SH-SY5Y (cell line): ENCODE data around the gene TECTA.

Source experiments
- GATA2 ChIP-seq: IDR thresholded peaks from 2 replicates; pipeline ENCODE4 v1.6.1; 2011; ENCODE audit warnings: mild to moderate bottlenecking, low read depth, low read length
- GATA3 ChIP-seq: IDR thresholded peaks from 2 replicates; pipeline ENCODE4 v1.6.1; 2011; ENCODE audit warnings: low read depth, mild to moderate bottlenecking, low read length, moderate library complexity

The TECTA gene

DNA sequence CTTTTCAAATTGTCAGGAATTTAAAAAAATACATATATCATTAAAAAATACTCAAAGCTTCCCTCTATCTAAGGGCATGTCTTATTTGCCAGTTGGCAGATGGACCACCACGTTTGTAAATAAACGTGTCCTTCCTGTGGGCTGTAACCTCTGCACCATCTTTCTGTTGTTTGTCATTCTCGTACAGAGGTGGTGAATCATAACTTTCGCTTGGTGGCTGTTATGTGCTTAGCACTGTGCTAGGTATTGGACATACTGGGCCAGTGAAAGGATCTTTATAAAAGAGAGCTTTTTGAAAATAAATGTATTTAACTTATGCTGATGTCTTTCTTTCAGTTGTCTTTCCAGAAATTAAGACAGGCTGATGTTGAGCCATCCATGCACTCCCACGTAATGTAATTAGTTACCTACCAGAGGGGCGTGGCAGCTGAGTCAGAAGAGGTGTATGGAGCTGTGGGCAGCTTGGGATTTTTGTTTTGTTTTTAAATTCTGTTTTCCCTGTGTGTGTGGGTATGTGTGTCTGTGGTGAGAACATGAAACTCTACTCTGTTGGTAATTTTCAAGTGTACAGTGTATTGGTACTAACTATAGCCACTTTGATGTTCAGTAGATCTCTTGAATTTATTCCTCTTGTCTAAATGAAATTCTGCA, 62.7 kb downstream of the TECTA start:
- no peak for TF ChIP-seq GATA3

DNA sequence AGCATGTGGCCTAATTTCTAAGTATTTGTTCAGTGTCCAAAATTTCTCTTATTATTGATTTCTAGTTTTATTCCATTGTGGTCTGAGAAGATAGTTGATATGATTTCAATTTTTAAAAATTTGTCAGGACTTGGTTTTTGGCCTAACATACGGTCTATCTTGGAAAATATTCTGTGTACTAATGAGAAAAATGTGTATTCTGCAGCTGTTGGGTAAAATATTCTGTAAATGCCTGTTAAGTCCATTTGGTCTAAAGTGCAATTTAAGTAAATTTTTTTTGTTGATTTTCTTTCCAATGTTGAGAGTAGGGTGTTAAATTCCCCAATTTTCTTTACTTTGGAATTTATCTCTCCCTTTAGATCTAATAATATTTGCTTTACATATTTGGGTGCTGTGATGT, 78.3 kb downstream of the TECTA start:
- TF ChIP-seq GATA3 (no peak), GATA2 (no peak)

DNA sequence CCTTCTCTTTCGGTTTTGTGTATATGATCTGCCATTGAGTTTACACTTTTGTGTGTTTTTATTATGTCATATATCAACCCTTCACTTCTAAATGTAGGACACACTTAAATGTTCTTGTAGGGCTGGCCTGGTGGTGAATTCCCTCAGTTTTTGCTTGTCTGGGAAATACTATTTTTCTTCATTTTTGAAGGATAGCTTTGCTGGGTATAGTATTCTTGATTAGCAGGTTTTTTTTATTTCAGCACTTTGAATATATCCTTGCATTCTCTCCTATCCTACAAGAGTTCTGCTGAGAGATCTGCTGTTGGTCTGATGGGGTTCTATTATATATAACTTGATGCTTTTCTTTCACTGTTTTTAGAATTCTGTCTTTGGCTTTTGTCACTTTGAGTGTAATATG, 79.1 kb downstream of the TECTA start:
- TF ChIP-seq GATA2 (no peak), GATA3 (no peak)

DNA sequence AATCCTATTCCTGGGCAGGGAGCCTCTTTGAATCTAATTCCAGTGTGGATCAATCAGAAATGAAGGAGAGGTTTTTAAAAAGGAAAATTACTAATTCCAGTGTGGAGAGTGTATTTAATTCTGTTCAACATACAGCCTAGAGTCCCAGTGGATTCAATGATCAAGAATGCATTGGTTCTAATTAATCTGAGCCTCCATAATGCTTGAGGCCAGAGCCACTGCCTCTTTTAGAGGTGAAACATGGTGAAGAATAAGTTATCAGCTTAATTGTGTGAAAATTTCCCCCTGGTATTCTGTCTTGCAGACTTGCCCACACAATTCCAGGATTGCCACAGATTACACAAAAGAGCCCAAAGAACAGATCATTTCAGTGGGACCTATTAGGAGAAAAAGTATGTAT, 87.7 kb downstream of the TECTA start:
- TF ChIP-seq GATA3 (no peak), GATA2 (no peak)

DNA sequence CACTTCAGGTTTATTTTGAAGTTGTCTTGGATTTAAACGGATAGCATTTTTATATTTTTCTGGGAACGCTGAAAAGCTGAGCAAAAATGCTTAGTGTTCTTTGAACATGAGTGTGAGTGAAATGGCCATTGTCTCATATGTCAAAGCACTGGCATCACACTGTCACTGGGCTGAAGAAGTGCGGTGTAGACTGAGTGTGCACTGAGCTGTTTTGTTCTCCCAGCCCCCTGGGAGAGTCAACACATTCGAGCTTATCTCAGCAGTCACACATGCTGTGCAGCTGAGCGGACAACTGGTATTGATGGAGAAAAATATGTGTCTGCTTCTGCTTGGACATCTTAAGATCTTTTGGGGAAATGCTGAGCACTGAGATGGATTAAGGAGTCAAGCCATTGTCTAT, 90.8 kb downstream of the TECTA start:
- TF ChIP-seq GATA3 (no peak), GATA2 (no peak)

DNA sequence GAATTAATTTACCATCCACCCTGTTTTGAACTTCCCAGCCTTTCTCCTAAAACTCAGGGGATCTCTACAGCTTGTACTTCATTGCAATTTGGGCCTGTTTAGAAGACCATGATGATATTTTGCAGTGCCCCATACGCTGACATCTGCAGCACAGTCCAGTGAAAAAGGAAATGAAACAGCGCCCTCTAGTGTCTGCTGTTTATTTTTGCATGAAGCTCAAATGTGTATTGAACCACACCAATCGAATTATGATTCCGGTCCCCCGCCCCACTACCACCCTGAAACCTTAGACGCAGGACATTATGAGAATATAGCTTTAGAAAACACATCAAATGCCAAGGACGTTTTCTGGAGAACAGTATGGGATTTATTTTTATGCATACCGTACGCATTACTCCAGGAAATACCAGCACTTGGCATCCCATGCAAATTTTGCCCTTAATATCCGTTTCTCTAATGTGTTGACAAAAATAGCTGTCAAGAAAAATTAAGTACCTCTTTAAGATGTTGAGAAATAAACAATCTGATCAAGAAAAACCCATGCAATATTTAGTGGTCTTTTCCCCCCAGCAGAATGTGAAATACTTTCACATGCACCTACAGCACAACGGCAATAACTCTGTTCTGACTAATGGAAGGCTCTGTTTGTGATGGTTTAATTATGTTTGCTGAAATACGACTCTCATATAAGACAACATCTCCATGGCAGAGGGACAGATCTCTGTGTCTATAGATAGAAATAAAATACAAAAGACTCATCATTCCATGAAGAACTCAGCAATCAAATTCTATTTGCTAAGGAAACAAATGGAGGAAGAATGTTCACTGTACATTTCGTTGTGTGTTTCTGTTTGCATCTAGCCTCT, 93.9 kb downstream of the TECTA start:
- no peak for TF ChIP-seq GATA3
- no peak for TF ChIP-seq GATA2

DNA sequence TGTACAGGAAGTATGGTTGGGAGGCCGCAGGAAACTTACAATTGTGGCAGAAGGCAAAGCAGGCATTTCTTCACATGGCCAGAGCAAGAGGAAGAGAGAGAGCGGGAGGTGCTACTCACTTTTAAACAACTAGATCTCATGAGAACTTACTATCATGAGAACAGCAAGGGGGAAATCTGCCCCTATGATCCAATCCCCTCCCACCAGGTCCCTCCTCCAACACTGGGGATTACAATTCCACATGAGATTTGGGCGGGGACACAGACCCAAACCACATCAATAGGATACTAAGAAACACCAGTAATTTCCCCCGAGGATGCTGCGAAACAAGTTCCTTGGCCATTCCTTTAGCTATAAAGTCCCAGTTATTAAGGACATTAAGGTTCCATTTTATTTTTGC, 97.4 kb downstream of the TECTA start:
- TF ChIP-seq GATA3 (no peak), GATA2 (no peak)

DNA sequence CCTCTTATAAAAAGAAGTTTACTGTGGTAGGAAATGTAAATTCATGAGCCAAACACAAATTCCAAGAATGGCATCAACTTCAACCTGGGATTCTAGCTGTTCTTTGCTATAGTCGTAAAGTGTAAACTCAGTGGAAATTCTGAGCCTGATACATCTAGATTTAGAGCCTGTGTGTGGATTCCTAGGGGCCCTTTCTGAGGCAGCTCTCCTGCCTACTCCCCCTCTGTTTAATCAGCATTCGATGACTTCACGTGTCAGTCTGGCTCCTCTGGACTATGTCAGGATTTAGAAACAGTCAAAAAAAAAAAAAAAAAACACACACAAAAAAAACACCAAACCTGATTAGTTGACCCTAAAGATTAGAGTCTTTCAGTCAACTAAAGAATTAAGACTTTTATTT, 98.5 kb downstream of the TECTA start:
- no peak for TF ChIP-seq GATA3
- TF ChIP-seq GATA2: no peak

DNA sequence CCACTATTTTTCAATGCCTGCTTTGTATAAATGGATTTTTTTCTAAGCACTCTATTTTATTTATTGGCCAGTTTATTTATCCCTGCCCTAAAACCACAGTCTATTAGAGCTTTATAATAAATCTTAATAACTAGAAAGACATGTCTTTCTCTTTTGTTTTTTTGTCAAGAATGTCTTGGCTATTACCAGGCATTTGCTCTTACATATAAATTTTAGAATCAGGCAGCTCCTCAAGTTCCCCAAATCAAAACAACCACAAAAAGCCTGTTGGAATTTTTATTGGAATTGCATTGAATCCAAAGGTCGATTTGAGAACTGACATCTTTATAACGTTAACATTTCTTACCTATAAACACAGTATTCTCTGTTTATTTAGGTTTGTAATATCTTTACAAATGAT, 105.8 kb downstream of the TECTA start:
- TF ChIP-seq GATA3 (no peak), GATA2 (no peak)

DNA sequence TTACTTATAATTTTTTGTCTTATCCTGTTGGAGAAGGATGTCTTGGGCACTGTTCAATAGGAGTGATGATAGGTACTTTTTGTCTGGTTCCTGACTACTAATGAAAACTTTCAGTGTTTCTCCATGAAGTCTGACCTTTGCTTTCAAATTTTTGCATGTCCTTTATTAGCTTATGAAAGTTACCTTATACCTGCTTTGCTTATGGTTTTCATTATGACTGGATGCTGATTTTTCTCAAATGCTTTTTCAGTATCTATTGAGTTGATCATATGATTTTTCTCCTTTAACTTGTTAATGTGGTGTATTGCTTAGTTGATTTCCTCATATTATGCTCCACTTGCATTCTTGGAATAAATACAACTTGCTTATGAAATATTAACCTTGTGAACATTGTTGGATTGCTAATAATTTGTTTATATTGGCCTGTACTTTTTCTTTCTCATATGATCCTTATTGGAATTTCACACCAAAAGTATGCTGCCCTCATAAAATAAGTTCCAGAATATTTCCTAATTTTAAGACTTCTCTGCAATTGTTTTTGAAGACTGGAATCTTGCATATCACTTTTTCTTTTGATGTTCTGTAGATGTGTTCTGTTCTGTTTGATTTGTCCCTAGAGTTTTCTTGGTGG, 106.6 kb downstream of the TECTA start:
- TF ChIP-seq GATA3 (no peak), GATA2 (no peak)

DNA sequence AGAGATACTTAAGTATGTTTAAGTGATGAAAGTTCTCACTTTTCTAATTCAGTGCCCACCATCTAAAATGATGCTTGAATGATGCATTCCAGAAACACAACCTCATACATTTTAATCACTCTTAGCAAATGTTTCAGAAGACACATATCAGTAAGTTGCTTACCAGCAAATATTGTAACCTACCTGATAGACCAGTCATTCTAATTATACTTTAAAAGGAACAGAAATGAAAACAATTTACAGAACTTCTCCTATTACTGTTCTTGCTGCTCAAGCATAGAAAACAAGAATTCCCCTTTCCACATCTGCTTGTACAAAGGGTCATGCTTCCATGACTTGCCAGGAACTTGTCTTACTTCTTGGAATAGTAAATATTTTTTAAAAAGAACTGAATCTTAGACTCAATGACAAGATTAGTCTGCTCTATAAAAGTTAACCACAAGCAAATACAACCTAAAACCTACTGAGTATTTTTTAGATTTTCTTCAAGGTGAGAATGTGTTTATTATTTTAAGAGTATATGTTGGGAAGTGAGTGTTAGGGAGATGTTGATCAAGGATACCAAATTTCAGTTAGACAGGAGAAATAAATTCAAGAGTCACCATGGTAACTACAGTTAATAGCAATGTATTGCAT, 109.5 kb downstream of the TECTA start:
- TF ChIP-seq GATA3 (no peak), GATA2 (no peak)

DNA sequence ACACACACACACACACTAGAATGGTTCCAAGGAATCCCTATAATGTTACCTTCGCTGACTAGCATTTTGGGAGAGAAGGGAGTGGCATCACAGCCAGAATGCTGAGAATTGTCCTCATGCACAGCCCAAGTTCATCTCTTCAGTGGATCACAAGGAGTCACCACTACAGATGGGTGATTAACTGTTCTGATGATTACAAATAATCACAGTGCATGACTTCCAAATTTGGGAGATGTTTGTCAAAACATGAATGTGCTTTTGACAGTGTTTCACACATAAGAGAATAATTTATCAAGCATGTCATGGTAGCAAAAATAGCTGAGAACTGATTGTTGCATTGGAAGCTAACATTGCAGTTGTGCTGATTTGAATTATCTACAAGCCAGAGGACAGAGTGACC, 110.6 kb downstream of the TECTA start:
- TF ChIP-seq GATA2: no peak
- no peak for TF ChIP-seq GATA3

DNA sequence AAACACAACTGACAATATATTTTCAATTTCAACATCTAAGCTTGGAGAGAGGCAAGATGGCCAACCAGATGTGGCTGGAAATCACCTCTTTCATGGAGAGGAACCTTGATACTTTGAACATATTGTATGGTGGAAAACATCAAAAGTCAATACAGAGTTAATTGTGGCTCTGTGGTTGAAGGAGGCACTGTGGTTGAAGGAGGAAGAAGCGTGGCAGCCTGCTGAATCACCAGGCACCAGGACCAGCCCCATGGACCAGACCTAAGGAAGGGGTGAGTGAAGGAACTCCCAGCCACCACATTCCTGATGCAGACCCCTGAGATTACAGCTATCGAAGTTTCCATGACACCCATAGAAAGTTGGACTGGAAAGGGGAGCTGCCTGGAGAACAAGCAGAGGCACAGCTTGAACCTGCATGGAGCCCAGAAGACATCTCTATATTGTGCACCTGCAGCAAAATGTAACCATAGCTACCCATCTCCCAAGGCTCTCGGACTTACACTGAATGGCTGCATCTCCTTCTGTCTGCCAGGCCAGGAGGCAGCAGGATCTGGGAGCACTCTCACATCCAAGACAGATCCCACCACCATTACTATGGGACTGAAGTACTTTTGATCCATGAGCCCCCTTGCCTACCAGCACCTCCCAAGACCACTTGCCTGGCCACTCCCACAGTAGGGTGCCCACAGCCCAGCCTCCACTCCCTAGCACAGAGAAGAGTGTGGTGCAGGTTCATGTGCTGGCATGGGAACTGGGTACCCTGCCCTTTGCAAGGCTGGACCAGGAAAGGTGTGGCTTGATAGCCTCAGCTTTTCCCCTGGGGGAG, 111.7 kb downstream of the TECTA start:
- TF ChIP-seq GATA2 (no peak), GATA3 (no peak)
